ENCODE results near the gene VWA8. TPM values are rescaled to one million over a fixed set of nuclear protein-coding genes. Genes with fewer than 3 reads are reported as not detected.

The VWA8 gene
- total and polyA plus RNA-seq, 2 of the 8 experiments (the other 6 are each of a cell fraction or from before 2014, with no cell fraction given): 5.9 to 19.6 TPM

GRCh38 chr13:41609828-41610227, 351.1 kb downstream of the VWA8 start:
- H2AFZ ChIP-seq (ENCODE audit: low read length): no peak overlapping the region
- 91% methylated on average over 4 of the region's 4 CpGs; no CpG with 5 or more reads in 1 of the 2 experiments for WGBS, 2 experiments (ENCODE audit: extremely low coverage in 1 of 2, insufficient coverage in 1 of 2, insufficient read length in 1 of 2, insufficient replicate concordance in 2 of 2, low coverage in 1 of 2, low lambda C conversion rate in 2 of 2, missing lambda C conversion rate in 1 of 2)
- no peak overlapping the region for H2BK15ac ChIP-seq (ENCODE audit: low read length)
- H3K23me2 ChIP-seq (ENCODE audit: low read depth, low read length): no peaks in the 10 kb centered on the region
- POLR2A ChIA-PET (ENCODE audit: partially characterized antibody): interaction anchor here (1.5 kb wide), 1 partner anchor 11 kb away, joined by 3 read pairs; no protein-coding TSS in a partner anchor
- DNase-seq (ENCODE audit: low read depth in 1 of 2, low spot score in 2 of 2) (no peak), FAIRE-seq (no peak)
- no peak overlapping the region for H3K4ac ChIP-seq (replicated peaks; ENCODE audit: insufficient read length, low read depth, low read length)
- CTCF ChIA-PET (ENCODE audit: partially characterized antibody): no interaction called here
- no peak overlapping the region for H3K4me2 ChIP-seq (ENCODE audit: insufficient read depth in 1 of 2, low read depth in 2 of 2, low read length in 2 of 2)
- no peak overlapping the region for H3K56ac ChIP-seq (replicated peaks; ENCODE audit: insufficient read length, low read depth, low read length)
- no peak overlapping the region for H3K9ac ChIP-seq (replicated peaks in 1 of 4; ENCODE audit: extremely low read depth in 1 of 4, low read depth in 3 of 4, low read length in 3 of 4)
- no peak overlapping the region for H2BK5ac ChIP-seq (ENCODE audit: low read depth, low read length)
- TF ChIP-seq CREB1 (IDR thresholded peaks at IDR 0.05): no peak
- TF ChIP-seq SP4 (IDR thresholded peaks at IDR 0.05; ENCODE audit: low read length): no peak
- no peak for TF ChIP-seq POLR2AphosphoS5 (IDR thresholded peaks at IDR 0.05; ENCODE audit: low read depth, low read length)
- H3K4me3 ChIP-seq (ENCODE audit: extremely low read depth in 1 of 4, insufficient read depth in 2 of 4, low read depth in 3 of 4, low read length in 4 of 4): no peak overlapping the region
- no peaks in the 10 kb centered on the region; a peak in 1 of 8 replicates for H3K36me3 ChIP-seq (ENCODE audit: control insufficient read depth in 2 of 4, insufficient read depth in 4 of 4, low read length in 3 of 4)
- H3K18ac ChIP-seq (ENCODE audit: extremely low read depth, low read length): no peak overlapping the region
- H4K8ac ChIP-seq (ENCODE audit: extremely low read depth, insufficient read depth, low read length): no peak overlapping the region
- no peaks in the 10 kb centered on the region for H3K79me2 ChIP-seq (ENCODE audit: control insufficient read depth in 1 of 2, insufficient read depth in 2 of 2, low read length in 2 of 2)
- no peaks in the 10 kb centered on the region for H3K9me3 ChIP-seq (ENCODE audit: insufficient read depth in 2 of 2, low read depth in 1 of 2, low read length in 1 of 2)
- H4K91ac ChIP-seq (replicated peaks; ENCODE audit: insufficient read length, low read length): no peak overlapping the region
- H3K27me3 ChIP-seq (replicated peaks in 1 of 4; ENCODE audit: control insufficient read depth in 3 of 4, extremely low read depth in 1 of 4, insufficient read depth in 3 of 4, low read length in 3 of 4): no peaks in the 10 kb centered on the region
- H3K23ac ChIP-seq (ENCODE audit: insufficient read length): no peak overlapping the region
- peaks cover 0 to 1% of the 10 kb centered on the region in 2 experiments for H4K20me1 ChIP-seq (replicated peaks in 1 of 2; ENCODE audit: control insufficient read depth in 1 of 2, insufficient read depth in 2 of 2, low read length in 2 of 2)
- no peak overlapping the region for H2BK20ac ChIP-seq (ENCODE audit: low read length)
- no peak overlapping the region for H2BK120ac ChIP-seq (replicated peaks; ENCODE audit: low read depth, low read length)
- H3K14ac ChIP-seq (ENCODE audit: insufficient read length): no peak overlapping the region
- no peak overlapping the region for H4K5ac ChIP-seq (ENCODE audit: insufficient read length, low read depth, low read length)
- no peaks in the 10 kb centered on the region for H3K4me1 ChIP-seq (replicated peaks in 1 of 4; ENCODE audit: control insufficient read depth in 3 of 4, insufficient read depth in 4 of 4, low read length in 3 of 4)
- no peaks in the 10 kb centered on the region for H3K79me1 ChIP-seq (ENCODE audit: low read depth, low read length)
- H3K27ac ChIP-seq (ENCODE audit: low read depth, low read length): no peak overlapping the region
- no peak overlapping the region for H2AK5ac ChIP-seq (ENCODE audit: low read depth, low read length)
- no peak overlapping the region for H2BK12ac ChIP-seq (ENCODE audit: low read depth, low read length)
